Adrenal gland (tissue), 5 donors: ENCODE results near the gene MAP3K15.

Experiments
- CTCF ChIP-seq, 6 experiments: fragments of 450-650 bp in 4 of 6; fragments of 200-600 bp in 2 of 6; sonication (generic) in 1 of 6; IDR thresholded peaks; 1 replicate in 5 of 6; 2 replicates in 1 of 6; pipeline versions ENCODE4 v1.5.1 to v1.8.0; 2016 to 2021; ENCODE audit warnings: antibody characterized with exemption in 6 of 6, mild to moderate bottlenecking in 2 of 6, moderate library complexity in 1 of 6
- POLR2A ChIP-seq, 2 donors: fragments of 450-650 bp; IDR thresholded peaks; one replicate each; pipeline ENCODE4 v1.6.1; 2017; ENCODE audit warnings: antibody characterized with exemption in 2 of 2, mild to moderate bottlenecking in 2 of 2, moderate library complexity in 1 of 2
- donor health status: DM: no; HTN: no; CAD: no.

- TF ChIP-seq CTCF (IDR thresholded peaks at IDR 0.05) = no peak
- TF ChIP-seq POLR2A (IDR thresholded peaks at IDR 0.05) = no peak
These were observed 137.5 kb downstream of the MAP3K15 start for GRCh38 chrX:19377799-19378198.
